Caco-2 (cell line): ENCODE results near the gene RPL10. TPM values are rescaled to one million over a fixed set of nuclear protein-coding genes. Genes with fewer than 3 reads are reported as not detected.

ENCODE experiments used
- BruUV-seq: library from RNA; stranded (reverse); fragments of 400-500 nt; replicated peaks from 2 replicates; lab custom pipeline; 2021; lab: Mats Ljungman, UMichigan
- CTCF ChIA-PET: fragments of 300-600 bp; sonication (Branson Sonifier 250); formaldehyde crosslinking; loops from one replicate; lab custom pipeline; 2022; ENCODE audit warnings: antibody characterized with exemption; lab: Charles Lee
- POLR2A ChIA-PET: fragments of 300-600 bp; sonication (Branson Sonifier 250); formaldehyde crosslinking; loops from one replicate; lab custom pipeline; 2022; ENCODE audit warnings: antibody characterized with exemption; lab: Charles Lee
- DNase-seq, 2 experiments: peaks; one replicate each; pipeline versions ENCODE4 v3.0.0 to v3.0.0-alpha.2; 2020 to 2022
- H3K27me3 ChIP-seq: replicated peaks from 2 replicates; pipeline ENCODE4 v1.6.0; 2011; ENCODE audit warnings: low read length; ENCODE audit not compliant: control insufficient read depth, insufficient read depth
- H3K36me3 ChIP-seq: 2 replicates; pipeline ENCODE4 v1.5.1; 2011; ENCODE audit warnings: low read length; ENCODE audit not compliant: control insufficient read depth, insufficient read depth
- H3K4me1 ChIP-seq: fragments of 250-450 bp; sonication (Bioruptor Pico); 2 replicates; pipeline ENCODE4 v1.5.1; 2020; ENCODE audit warnings: mild to moderate bottlenecking
- H3K4me3 ChIP-seq: 2 replicates; pipeline ENCODE4 v1.5.1; 2011; ENCODE audit warnings: low read depth, mild to moderate bottlenecking, control low read depth, low read length
- H3K9me3 ChIP-seq: fragments of 250-450 bp; sonication (Bioruptor Pico); 2 replicates; pipeline ENCODE4 v1.5.1; 2020; ENCODE audit warnings: mild to moderate bottlenecking, moderate library complexity
- H3K27ac Mint-ChIP-seq: one replicate; pipeline ENCODE4 v1.8.0; 2022; ENCODE audit warnings: mixed read lengths; ENCODE audit not compliant: unreplicated experiment
- H3K27me3 Mint-ChIP-seq: one replicate; pipeline ENCODE4 v1.8.0; 2022; ENCODE audit warnings: mixed read lengths; ENCODE audit not compliant: insufficient read depth, unreplicated experiment
- H3K36me3 Mint-ChIP-seq: one replicate; pipeline ENCODE4 v1.8.0; 2022; ENCODE audit warnings: mild to moderate bottlenecking, mixed read lengths; ENCODE audit not compliant: insufficient read depth, unreplicated experiment
- H3K4me1 Mint-ChIP-seq: one replicate; pipeline ENCODE4 v1.8.0; 2022; ENCODE audit warnings: low read depth, mixed read lengths; ENCODE audit not compliant: unreplicated experiment
- H3K4me3 Mint-ChIP-seq: one replicate; pipeline ENCODE4 v1.8.0; 2022; ENCODE audit warnings: mild to moderate bottlenecking, moderate library complexity, mixed read lengths; ENCODE audit not compliant: unreplicated experiment
- H3K9me3 Mint-ChIP-seq: one replicate; pipeline ENCODE4 v1.8.0; 2022; ENCODE audit warnings: mixed read lengths; ENCODE audit not compliant: unreplicated experiment
- intact Hi-C: fragments of 100-400 bp; cut with micrococcal nuclease; formaldehyde crosslinking; loops from one replicate; pipeline ENCODE4 v1.10.0; 2022; ENCODE audit not compliant: unreplicated experiment
- total RNA-seq: library from RNA; stranded (reverse); gene quantifications from 2 replicates; pipeline ENCODE4 v1.2.3, GENCODE V29; 2022
- TF ChIP-seq, protein P1 (sequence below), 2 experiments: fragments of 200-600 bp in 1 of 2; IDR thresholded peaks; 1 replicate in 1 of 2; 2 replicates in 1 of 2; pipeline versions ENCODE4 v1.5.1 to v1.8.0; 2011 to 2022; ENCODE audit warnings: antibody characterized with exemption in 1 of 2, control low read depth in 1 of 2, inconsistent platforms in 1 of 2, low read depth in 1 of 2, low read length in 1 of 2, mild to moderate bottlenecking in 1 of 2, moderate library complexity in 1 of 2; ENCODE audit not compliant: insufficient read depth in 1 of 2, severe bottlenecking in 1 of 2, unreplicated experiment in 1 of 2

The RPL10 gene
- total RNA-seq, 1 experiment from 2014 or later = 2,081 TPM

DNA sequence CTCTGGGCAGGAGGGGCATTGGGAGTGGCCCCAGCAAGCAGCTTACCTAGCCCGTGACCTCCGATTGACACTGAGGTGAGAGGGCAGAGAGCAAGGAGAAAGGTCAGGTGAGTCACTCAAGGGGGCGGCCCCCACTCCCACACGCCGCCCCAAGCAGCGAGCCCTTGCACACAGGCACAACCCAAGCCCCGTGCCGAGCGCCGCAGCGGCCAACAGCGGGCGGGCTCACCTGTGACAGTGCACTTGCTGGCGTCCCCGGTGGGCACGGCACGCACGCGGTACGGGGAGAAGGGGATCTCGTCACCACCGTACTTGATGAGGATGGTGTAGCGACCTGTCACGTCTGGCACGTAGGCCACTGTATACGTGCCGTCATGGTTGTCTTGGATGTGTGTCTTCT is 41.0 kb upstream of the RPL10 start:
- H3K27ac Mint-ChIP-seq = no peak overlapping the region

DNA sequence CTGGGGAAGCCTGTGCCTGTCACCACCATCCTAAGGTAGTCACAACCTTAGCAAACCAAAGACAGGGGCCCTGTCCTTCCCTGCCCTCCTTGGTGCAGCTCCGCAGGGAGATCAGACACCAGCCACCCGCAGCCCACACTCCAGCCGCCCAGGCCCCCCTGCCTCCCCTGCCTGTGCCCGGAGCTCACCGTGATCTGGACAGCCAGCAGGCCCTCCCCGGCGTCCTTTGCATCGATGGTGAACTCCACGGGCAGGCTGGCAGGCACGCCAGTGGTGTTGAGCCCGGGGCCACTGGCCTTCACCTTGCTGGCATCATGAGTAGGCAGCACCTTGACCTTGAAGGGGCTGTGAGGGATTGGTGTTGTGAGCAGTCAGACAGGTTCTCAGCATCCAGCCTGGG is 40.2 kb upstream of the RPL10 start:
- TF ChIP-seq, protein P1, sequence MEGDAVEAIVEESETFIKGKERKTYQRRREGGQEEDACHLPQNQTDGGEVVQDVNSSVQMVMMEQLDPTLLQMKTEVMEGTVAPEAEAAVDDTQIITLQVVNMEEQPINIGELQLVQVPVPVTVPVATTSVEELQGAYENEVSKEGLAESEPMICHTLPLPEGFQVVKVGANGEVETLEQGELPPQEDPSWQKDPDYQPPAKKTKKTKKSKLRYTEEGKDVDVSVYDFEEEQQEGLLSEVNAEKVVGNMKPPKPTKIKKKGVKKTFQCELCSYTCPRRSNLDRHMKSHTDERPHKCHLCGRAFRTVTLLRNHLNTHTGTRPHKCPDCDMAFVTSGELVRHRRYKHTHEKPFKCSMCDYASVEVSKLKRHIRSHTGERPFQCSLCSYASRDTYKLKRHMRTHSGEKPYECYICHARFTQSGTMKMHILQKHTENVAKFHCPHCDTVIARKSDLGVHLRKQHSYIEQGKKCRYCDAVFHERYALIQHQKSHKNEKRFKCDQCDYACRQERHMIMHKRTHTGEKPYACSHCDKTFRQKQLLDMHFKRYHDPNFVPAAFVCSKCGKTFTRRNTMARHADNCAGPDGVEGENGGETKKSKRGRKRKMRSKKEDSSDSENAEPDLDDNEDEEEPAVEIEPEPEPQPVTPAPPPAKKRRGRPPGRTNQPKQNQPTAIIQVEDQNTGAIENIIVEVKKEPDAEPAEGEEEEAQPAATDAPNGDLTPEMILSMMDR (IDR thresholded peaks at IDR 0.05; ENCODE audit: insufficient read depth in 1 of 2, low read depth in 1 of 2, low read length in 1 of 2, severe bottlenecking in 1 of 2, unreplicated experiment in 1 of 2) = no peak
- Mint-ChIP-seq H3K4me1 (no peaks in the 10 kb centered on the region), H3K27me3 (no peaks in the 10 kb centered on the region), H3K4me3 (no peak overlapping the region), H3K9me3 (no peaks in the 10 kb centered on the region), H3K27ac (no peak overlapping the region), H3K36me3 (peaks cover 86% of the 10 kb centered on the region)
- no TSS peak for BruUV-seq
- Histone ChIP-seq H3K4me3 (no peak overlapping the region), H3K36me3 (peaks cover 3% of the 10 kb centered on the region), H3K9me3 (no peaks in the 10 kb centered on the region), H3K27me3 (no peaks in the 10 kb centered on the region), H3K4me1 (no peaks in the 10 kb centered on the region)
- ChIA-PET CTCF (no interaction called here), POLR2A (no interaction called here)
- intact Hi-C loops = no loop called here
- no peak for DNase-seq

More for the DNA sequence above, 41.0 kb upstream of the RPL10 start:
- no peaks in the 10 kb centered on the region for H3K4me1 Mint-ChIP-seq
- TF ChIP-seq, protein P1 (IDR thresholded peaks at IDR 0.05; ENCODE audit: insufficient read depth in 1 of 2, low read depth in 1 of 2, low read length in 1 of 2, severe bottlenecking in 1 of 2, unreplicated experiment in 1 of 2) = no peak
- no TSS peak for BruUV-seq
- no peaks in the 10 kb centered on the region for H3K4me1 ChIP-seq
- no peaks in the 10 kb centered on the region for H3K9me3 ChIP-seq
- peaks cover 3% of the 10 kb centered on the region for H3K36me3 ChIP-seq
- intact Hi-C loops = no loop called here
- H3K27me3 ChIP-seq = no peaks in the 10 kb centered on the region
- H3K4me3 Mint-ChIP-seq = no peak overlapping the region
- peaks cover 86% of the 10 kb centered on the region for H3K36me3 Mint-ChIP-seq
- CTCF ChIA-PET = no interaction called here
- H3K4me3 ChIP-seq = no peak overlapping the region
- no peak for DNase-seq
- no peaks in the 10 kb centered on the region for H3K27me3 Mint-ChIP-seq
- no peaks in the 10 kb centered on the region for H3K9me3 Mint-ChIP-seq
- POLR2A ChIA-PET = no interaction called here

DNA sequence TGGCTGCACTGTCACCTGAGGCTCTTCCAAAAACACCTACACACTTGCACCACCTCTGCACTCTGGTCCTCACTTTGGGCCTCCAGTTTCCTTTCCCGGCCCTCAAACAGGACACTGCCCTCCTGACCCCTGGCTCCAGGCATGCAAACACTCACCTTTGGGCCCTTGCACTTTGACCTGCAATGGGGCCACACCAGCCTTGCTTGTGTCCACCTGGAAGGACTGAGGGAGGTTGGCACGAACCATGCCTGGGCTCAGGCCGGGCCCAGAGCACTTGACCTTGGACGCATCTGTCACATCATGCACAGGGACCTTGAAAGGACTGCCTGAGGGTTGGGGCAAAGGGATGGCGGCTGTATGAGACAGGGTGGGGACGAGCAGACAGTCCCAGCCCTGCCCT is 39.3 kb upstream of the RPL10 start:
- peaks cover 85% of the 10 kb centered on the region for H3K36me3 Mint-ChIP-seq
- Histone ChIP-seq H3K27me3 (no peaks in the 10 kb centered on the region), H3K9me3 (no peaks in the 10 kb centered on the region), H3K36me3 (peaks cover 3% of the 10 kb centered on the region), H3K4me3 (no peak overlapping the region), H3K4me1 (no peaks in the 10 kb centered on the region)
- peak overlapping the region; percentile 25 for H3K4me3 Mint-ChIP-seq
- CTCF ChIA-PET = no interaction called here
- H3K9me3 Mint-ChIP-seq = no peaks in the 10 kb centered on the region
- DNase-seq = no peak
- intact Hi-C loops = no loop called here
- peak overlapping the region; percentile 81 for H3K27ac Mint-ChIP-seq
- no peaks in the 10 kb centered on the region for H3K4me1 Mint-ChIP-seq
- TF ChIP-seq, protein P1 (IDR thresholded peaks at IDR 0.05; ENCODE audit: insufficient read depth in 1 of 2, low read depth in 1 of 2, low read length in 1 of 2, severe bottlenecking in 1 of 2, unreplicated experiment in 1 of 2) = no peak
- BruUV-seq = no TSS peak
- POLR2A ChIA-PET = no interaction called here
- H3K27me3 Mint-ChIP-seq = no peaks in the 10 kb centered on the region
